ENCODE data around the gene UBE2K.
"Not testable (repeated sequence)": the region's sequence is repeated elsewhere in the genome, so short reads cannot be mapped to it uniquely, and the experiment has no call there.

The UBE2K gene

GRCh38 chr4:39786838-39787237 is 88.9 kb downstream of the UBE2K start:
- Histone ChIP-seq H3K27me3 (no peaks in the 10 kb centered on the region), H4K20me1 (no peaks in the 10 kb centered on the region; a peak in 2 of 22 replicates), H3K36me3 (peaks cover 0 to 23% (median 5%) of the 10 kb centered on the region in 11 experiments; a peak in 10 of 22 replicates), H3K9me3 (replicated peaks in 1 of 11) (no peaks in the 10 kb centered on the region), H3K4me3 (no peak overlapping the region), H3K27ac (no peak overlapping the region), H3K4me2 (no peak overlapping the region), H3K9ac (no peak overlapping the region), H3K4me1 (no peaks in the 10 kb centered on the region)
- 0 out of 22 replicates have a peak, but pooled peaks of 1 of the 11 experiments have one; percentile 3 for TF ChIP-seq Cebpa-rat (IDR thresholded peaks at IDR 0.05)

- Histone ChIP-seq H3K27me3 (no peaks in the 10 kb centered on the region), H3K4me1 (no peaks in the 10 kb centered on the region), H3K9ac (no peak overlapping the region), H3K27ac (no peak overlapping the region), H3K36me3 (no peaks in the 10 kb centered on the region), H4K20me1 (no peaks in the 10 kb centered on the region; a peak in 1 of 22 replicates), H3K4me3 (no peak overlapping the region), H3K4me2 (no peak overlapping the region), H3K9me3 (replicated peaks in 1 of 11) (peaks cover 0 to 14% (median 5%) of the 10 kb centered on the region in 11 experiments; a peak in 9 of 22 replicates)
- no peak for TF ChIP-seq Cebpa-rat (IDR thresholded peaks at IDR 0.05)
Observed at GRCh38 chr4:39792128-39792527, 94.2 kb downstream of the UBE2K start.

- Histone ChIP-seq H3K27me3 (no peaks in the 10 kb centered on the region), H3K36me3 (no peaks in the 10 kb centered on the region), H3K4me3 (no peak overlapping the region), H3K27ac (no peak overlapping the region), H3K4me1 (no peaks in the 10 kb centered on the region), H4K20me1 (no peaks in the 10 kb centered on the region; a peak in 1 of 22 replicates), H3K9ac (no peak overlapping the region), H3K4me2 (no peak overlapping the region), H3K9me3 (replicated peaks in 1 of 11) (peaks cover 0 to 14% (median 5%) of the 10 kb centered on the region in 11 experiments; a peak in 9 of 22 replicates)
- TF ChIP-seq Cebpa-rat (IDR thresholded peaks at IDR 0.05), result no peak
Observed at GRCh38 chr4:39792529-39792928, 94.6 kb downstream of the UBE2K start.

- not testable (repeated sequence) for H3K4me1 ChIP-seq, H4K20me1 ChIP-seq, H3K4me2 ChIP-seq, H3K27ac ChIP-seq, H3K27me3 ChIP-seq, H3K36me3 ChIP-seq, H3K9ac ChIP-seq, H3K4me3 ChIP-seq
- peaks cover 0 to 14% (median 5%) of the 10 kb centered on the region in 11 experiments; a peak in 9 of 22 replicates for H3K9me3 ChIP-seq (replicated peaks in 1 of 11)
Observed at GRCh38 chr4:39792976-39793375, 95.0 kb downstream of the UBE2K start.

- Histone ChIP-seq H4K20me1 (no peaks in the 10 kb centered on the region), H3K36me3 (no peaks in the 10 kb centered on the region), H3K4me1 (no peaks in the 10 kb centered on the region), H3K4me3 (no peak overlapping the region), H3K27ac (no peak overlapping the region), H3K4me2 (no peak overlapping the region), H3K27me3 (no peaks in the 10 kb centered on the region), H3K9me3 (replicated peaks in 1 of 11) (no peaks in the 10 kb centered on the region), H3K9ac (no peak overlapping the region)
- TF ChIP-seq Cebpa-rat (IDR thresholded peaks at IDR 0.05), result no peak
Observed at GRCh38 chr4:39802005-39802404, 104.1 kb downstream of the UBE2K start.

- Histone ChIP-seq H3K9ac (no peak overlapping the region), H3K4me3 (no peak overlapping the region), H3K27ac (no peak overlapping the region), H3K4me1 (no peaks in the 10 kb centered on the region), H3K36me3 (no peaks in the 10 kb centered on the region), H4K20me1 (no peaks in the 10 kb centered on the region), H3K4me2 (no peak overlapping the region), H3K9me3 (replicated peaks in 1 of 11) (peaks cover 0 to 11% (median 3%) of the 10 kb centered on the region in 11 experiments; a peak in 13 of 22 replicates), H3K27me3 (no peaks in the 10 kb centered on the region)
- no peak for TF ChIP-seq Cebpa-rat (IDR thresholded peaks at IDR 0.05)
Observed at GRCh38 chr4:39808231-39808749, 110.4 kb downstream of the UBE2K start.

GRCh38 chr4:39812500-39812899 is 114.6 kb downstream of the UBE2K start:
- Histone ChIP-seq H3K27ac (no peak overlapping the region), H3K9ac (no peak overlapping the region), H3K4me2 (no peak overlapping the region), H3K27me3 (no peaks in the 10 kb centered on the region), H3K4me3 (no peak overlapping the region), H3K4me1 (no peaks in the 10 kb centered on the region), H3K36me3 (no peaks in the 10 kb centered on the region), H4K20me1 (no peaks in the 10 kb centered on the region), H3K9me3 (replicated peaks in 1 of 11) (peaks cover 0 to 15% (median 6%) of the 10 kb centered on the region in 11 experiments; a peak in 17 of 22 replicates)
- no peak for TF ChIP-seq Cebpa-rat (IDR thresholded peaks at IDR 0.05)

- peaks cover 0 to 15% (median 6%) of the 10 kb centered on the region in 11 experiments; a peak in 17 of 22 replicates for H3K9me3 ChIP-seq (replicated peaks in 1 of 11)
- H3K4me1 ChIP-seq, H4K20me1 ChIP-seq, H3K27me3 ChIP-seq, H3K36me3 ChIP-seq, H3K4me2 ChIP-seq, H3K4me3 ChIP-seq, H3K9ac ChIP-seq, H3K27ac ChIP-seq: not testable (repeated sequence)
Observed at GRCh38 chr4:39813033-39813432, 115.1 kb downstream of the UBE2K start.

- not testable (repeated sequence) for H3K4me2 ChIP-seq, H3K9ac ChIP-seq, H3K4me1 ChIP-seq, H3K4me3 ChIP-seq, H4K20me1 ChIP-seq, H3K27me3 ChIP-seq, H3K36me3 ChIP-seq, H3K27ac ChIP-seq
- H3K9me3 ChIP-seq (replicated peaks in 1 of 11), result peaks cover 0 to 15% (median 6%) of the 10 kb centered on the region in 11 experiments; a peak in 17 of 22 replicates
Observed at GRCh38 chr4:39813761-39814160, 115.8 kb downstream of the UBE2K start.

- Histone ChIP-seq H3K27ac (no peak overlapping the region), H3K4me2 (no peak overlapping the region), H4K20me1 (peaks cover 0 to 4% (median 0%) of the 10 kb centered on the region in 11 experiments; a peak in 2 of 22 replicates), H3K27me3 (no peaks in the 10 kb centered on the region), H3K9me3 (replicated peaks in 1 of 11) (peaks cover 0 to 12% (median 5%) of the 10 kb centered on the region in 11 experiments; a peak in 17 of 22 replicates), H3K4me3 (no peak overlapping the region), H3K36me3 (no peaks in the 10 kb centered on the region), H3K9ac (no peak overlapping the region), H3K4me1 (no peaks in the 10 kb centered on the region)
- TF ChIP-seq Cebpa-rat (IDR thresholded peaks at IDR 0.05), result no peak
Observed at GRCh38 chr4:39814403-39815185, 116.7 kb downstream of the UBE2K start.
